H1 (cell line): Measurements from ENCODE around the gene SEMA3D. TPM values are rescaled to one million over a fixed set of nuclear protein-coding genes. Genes with fewer than 3 reads are reported as not detected.

ENCODE experiments used
- ATF2 ChIP-seq: IDR thresholded peaks from 2 replicates; pipeline ENCODE4 v1.6.1; 2012; ENCODE audit warnings: low read length, inconsistent platforms
- KDM5A ChIP-seq: fragments of 200-600 bp; IDR thresholded peaks from 2 replicates; pipeline ENCODE4 v1.7.1; 2012; ENCODE audit warnings: mild to moderate bottlenecking, low read length, inconsistent platforms, mixed read lengths
- polyA plus RNA-seq, 7 experiments: library from polyadenylated mRNA; depleted of rRNA in 3 of 7; stranded (reverse) in 5 of 7; unstranded in 2 of 7; fragments of >200 nt in 5 of 7; fragments of 200-250 nt in 2 of 7; gene quantifications; 1 replicate in 5 of 7; 2 replicates in 1 of 7; 4 replicates in 1 of 7; pipeline versions ENCODE4 v1.2.1 to v1.2.3, GENCODE V29; 2011 to 2013; ENCODE audit warnings: missing spikeins in 2 of 7, mixed read lengths in 2 of 7
- total RNA-seq: library from RNA; stranded (reverse); fragmentation: NEBNext Ultra II Directional; extraction: Animal tissue kit (Norgen Biotek cat#: 25700); gene quantifications from 2 replicates; pipeline ENCODE4 v1.2.1, GENCODE V29; 2021

Gene SEMA3D
- total and polyA plus RNA-seq, 2 of the 8 experiments (the other 6 are each of a cell fraction or from before 2014, with no cell fraction given): 1.6 to 3.5 TPM

DNA sequence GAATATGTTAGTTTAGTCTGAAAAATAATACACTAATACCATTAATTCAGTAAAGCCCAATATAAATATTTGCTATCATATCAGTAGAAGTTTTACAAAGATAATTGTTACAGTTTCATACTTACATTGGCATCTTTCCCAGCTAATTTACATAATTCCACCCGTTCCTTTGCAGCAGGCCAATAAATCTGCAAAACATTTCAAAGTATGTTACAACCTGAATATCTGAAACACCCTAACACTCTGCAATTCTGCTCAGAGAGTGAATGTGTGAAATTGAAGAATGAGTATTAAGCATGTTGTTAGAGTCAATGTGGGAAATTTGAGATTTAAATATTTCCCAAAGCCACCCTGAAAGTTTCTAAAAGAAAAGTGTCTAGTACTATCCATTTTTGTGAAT is 105.5 kb downstream of the SEMA3D start (continued):
- TF ChIP-seq KDM5A (no peak), ATF2 (no peak)
